Measurements from ENCODE around the gene GGCX. TPM values are rescaled to one million over a fixed set of nuclear protein-coding genes. Genes with fewer than 3 reads are reported as not detected.

GGCX gene
- total and polyA plus RNA-seq, 2 of the 13 experiments (the other 11 are each of a cell fraction or from before 2014, with no cell fraction given): 72.5 to 103 TPM

DNA sequence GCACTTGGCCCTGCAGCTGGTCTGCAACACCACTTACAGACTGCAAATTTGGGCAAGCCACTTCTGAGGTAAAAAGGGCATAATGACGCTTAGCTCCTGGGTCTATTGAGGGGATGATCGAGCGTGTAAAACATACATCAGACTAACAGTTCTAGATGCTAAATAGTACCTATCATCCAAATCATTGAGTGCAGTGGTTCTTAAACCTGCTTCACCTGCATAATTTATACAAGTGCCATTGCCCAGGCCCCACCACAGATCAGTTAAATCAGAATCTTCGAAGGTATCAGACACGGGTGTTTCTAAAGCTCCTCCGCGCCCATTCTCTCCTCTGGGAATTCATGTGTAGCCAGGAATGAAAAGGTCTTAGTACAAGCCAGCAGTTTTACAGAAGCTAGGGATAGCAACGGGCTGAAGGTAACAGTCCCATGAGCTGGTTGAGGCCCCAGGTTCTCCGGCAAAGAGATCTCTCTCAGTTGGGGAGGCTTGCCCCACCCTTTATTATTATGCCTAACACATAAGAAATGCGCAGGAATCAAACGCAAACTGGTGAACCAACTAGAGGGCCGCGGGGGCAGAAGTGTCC, 33.5 kb upstream of the GGCX start:
- Histone ChIP-seq H3K4me2 (ENCODE audit: low read depth, low read length) (peak overlapping the region; percentile 94), H4K20me1 (ENCODE audit: insufficient read depth, low read length) (0 out of 2 replicates have a peak, but pooled peaks cover 3% of the 10 kb centered on the region), H3K4me3 (replicated peaks in 1 of 3; ENCODE audit: insufficient read depth in 1 of 3, low read depth in 2 of 3, low read length in 3 of 3) (peak overlapping the region; percentile 88 to 97 (median 90)), H3K27me3 (ENCODE audit: control insufficient read depth in 1 of 2, insufficient read depth in 2 of 2, low read length in 2 of 2) (no peaks in the 10 kb centered on the region; a peak in 1 of 5 replicates), H3K79me2 (ENCODE audit: insufficient read depth, low read length) (peaks cover 29% of the 10 kb centered on the region), H3K27ac (ENCODE audit: extremely low read length, insufficient read depth, low read length) (peak overlapping the region; percentile 80), H3K9ac (ENCODE audit: insufficient read depth, low read depth, low read length) (peak overlapping the region; percentile 85), H3K36me3 (replicated peaks in 1 of 2; ENCODE audit: control insufficient read depth in 1 of 2, insufficient read depth in 2 of 2, low read length in 2 of 2) (peaks cover 2 to 24% of the 10 kb centered on the region in 2 experiments), H3K9me3 (ENCODE audit: low read length) (no peaks in the 10 kb centered on the region), H3K4me1 (ENCODE audit: insufficient read depth, low read length) (peaks cover 86% of the 10 kb centered on the region), H2AFZ (ENCODE audit: low read length) (no peak overlapping the region)
- in situ Hi-C loops (cut with HindIII; ENCODE audit: extremely low pct_ligation_motif_present, low pct_unique_long_range_greater_than_20kb) (no loop called here), intact Hi-C loops (cut with micrococcal nuclease; ENCODE audit: unreplicated experiment) (loop anchor here (1.0 to 5.0 kb wide), 2 partner anchors 10 to 173 kb away; no protein-coding TSS in a partner anchor)
- POLR2A ChIA-PET: interaction anchor here (0.6 to 25.9 kb wide), 19 partner anchors 2 to 287 kb away, joined by 3 to 795 read pairs (median 5); partner anchors contain the start of genes C2orf68, GGCX, MAT2A and RNF181
- 10% methylated on average over 9 of the region's 13 CpGs for WGBS (ENCODE audit: low lambda C conversion rate)
- ATAC-seq: peak; percentile 3
- no peak for DNase-seq (ENCODE audit: low spot score)
- FAIRE-seq: no peak
- TSS peak; percentile 63 for BruUV-seq (replicated peaks)
- CTCF ChIA-PET (ENCODE audit: low intra/inter-chr PET ratio, low total read pairs): no interaction called here
- TF ChIP-seq ZNF33A (CRISPR knock-in tag; IDR thresholded peaks at IDR 0.05; ENCODE audit: borderline replicate concordance) (0 out of 2 replicates have a peak, but pooled peaks have one; percentile 35), ZFP36L1 (CRISPR knock-in tag; IDR thresholded peaks at IDR 0.05) (peak; percentile 12; the same call in 1 of the 2 replicates), ZNF451 (CRISPR knock-in tag; IDR thresholded peaks at IDR 0.05) (no peak), POLR2AphosphoS5 (IDR thresholded peaks at IDR 0.05; ENCODE audit: low read depth, low read length) (0 out of 2 replicates have a peak, but pooled peaks have one; percentile 13), ZNF572 (CRISPR knock-in tag; IDR thresholded peaks at IDR 0.05) (peak; percentile 57; the same call in 1 of the 2 replicates), ZNF296 (CRISPR knock-in tag; conservative IDR thresholded peaks at IDR 0.05) (peak; percentile 95; the same call in 1 of the 2 replicates), MED8 (CRISPR knock-in tag; IDR thresholded peaks at IDR 0.05; ENCODE audit: insufficient replicate concordance) (no peak), HNRNPK (IDR thresholded peaks at IDR 0.05; ENCODE audit: low read depth, low read length, poor library complexity, severe bottlenecking) (no peak)
- TF ChIP-seq, protein P1, sequence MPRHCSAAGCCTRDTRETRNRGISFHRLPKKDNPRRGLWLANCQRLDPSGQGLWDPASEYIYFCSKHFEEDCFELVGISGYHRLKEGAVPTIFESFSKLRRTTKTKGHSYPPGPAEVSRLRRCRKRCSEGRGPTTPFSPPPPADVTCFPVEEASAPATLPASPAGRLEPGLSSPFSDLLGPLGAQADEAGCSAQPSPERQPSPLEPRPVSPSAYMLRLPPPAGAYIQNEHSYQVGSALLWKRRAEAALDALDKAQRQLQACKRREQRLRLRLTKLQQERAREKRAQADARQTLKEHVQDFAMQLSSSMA (CRISPR knock-in tag; IDR thresholded peaks at IDR 0.05): peak; percentile 16; the same call in 1 of the 2 replicates
- TF ChIP-seq, protein P2, sequence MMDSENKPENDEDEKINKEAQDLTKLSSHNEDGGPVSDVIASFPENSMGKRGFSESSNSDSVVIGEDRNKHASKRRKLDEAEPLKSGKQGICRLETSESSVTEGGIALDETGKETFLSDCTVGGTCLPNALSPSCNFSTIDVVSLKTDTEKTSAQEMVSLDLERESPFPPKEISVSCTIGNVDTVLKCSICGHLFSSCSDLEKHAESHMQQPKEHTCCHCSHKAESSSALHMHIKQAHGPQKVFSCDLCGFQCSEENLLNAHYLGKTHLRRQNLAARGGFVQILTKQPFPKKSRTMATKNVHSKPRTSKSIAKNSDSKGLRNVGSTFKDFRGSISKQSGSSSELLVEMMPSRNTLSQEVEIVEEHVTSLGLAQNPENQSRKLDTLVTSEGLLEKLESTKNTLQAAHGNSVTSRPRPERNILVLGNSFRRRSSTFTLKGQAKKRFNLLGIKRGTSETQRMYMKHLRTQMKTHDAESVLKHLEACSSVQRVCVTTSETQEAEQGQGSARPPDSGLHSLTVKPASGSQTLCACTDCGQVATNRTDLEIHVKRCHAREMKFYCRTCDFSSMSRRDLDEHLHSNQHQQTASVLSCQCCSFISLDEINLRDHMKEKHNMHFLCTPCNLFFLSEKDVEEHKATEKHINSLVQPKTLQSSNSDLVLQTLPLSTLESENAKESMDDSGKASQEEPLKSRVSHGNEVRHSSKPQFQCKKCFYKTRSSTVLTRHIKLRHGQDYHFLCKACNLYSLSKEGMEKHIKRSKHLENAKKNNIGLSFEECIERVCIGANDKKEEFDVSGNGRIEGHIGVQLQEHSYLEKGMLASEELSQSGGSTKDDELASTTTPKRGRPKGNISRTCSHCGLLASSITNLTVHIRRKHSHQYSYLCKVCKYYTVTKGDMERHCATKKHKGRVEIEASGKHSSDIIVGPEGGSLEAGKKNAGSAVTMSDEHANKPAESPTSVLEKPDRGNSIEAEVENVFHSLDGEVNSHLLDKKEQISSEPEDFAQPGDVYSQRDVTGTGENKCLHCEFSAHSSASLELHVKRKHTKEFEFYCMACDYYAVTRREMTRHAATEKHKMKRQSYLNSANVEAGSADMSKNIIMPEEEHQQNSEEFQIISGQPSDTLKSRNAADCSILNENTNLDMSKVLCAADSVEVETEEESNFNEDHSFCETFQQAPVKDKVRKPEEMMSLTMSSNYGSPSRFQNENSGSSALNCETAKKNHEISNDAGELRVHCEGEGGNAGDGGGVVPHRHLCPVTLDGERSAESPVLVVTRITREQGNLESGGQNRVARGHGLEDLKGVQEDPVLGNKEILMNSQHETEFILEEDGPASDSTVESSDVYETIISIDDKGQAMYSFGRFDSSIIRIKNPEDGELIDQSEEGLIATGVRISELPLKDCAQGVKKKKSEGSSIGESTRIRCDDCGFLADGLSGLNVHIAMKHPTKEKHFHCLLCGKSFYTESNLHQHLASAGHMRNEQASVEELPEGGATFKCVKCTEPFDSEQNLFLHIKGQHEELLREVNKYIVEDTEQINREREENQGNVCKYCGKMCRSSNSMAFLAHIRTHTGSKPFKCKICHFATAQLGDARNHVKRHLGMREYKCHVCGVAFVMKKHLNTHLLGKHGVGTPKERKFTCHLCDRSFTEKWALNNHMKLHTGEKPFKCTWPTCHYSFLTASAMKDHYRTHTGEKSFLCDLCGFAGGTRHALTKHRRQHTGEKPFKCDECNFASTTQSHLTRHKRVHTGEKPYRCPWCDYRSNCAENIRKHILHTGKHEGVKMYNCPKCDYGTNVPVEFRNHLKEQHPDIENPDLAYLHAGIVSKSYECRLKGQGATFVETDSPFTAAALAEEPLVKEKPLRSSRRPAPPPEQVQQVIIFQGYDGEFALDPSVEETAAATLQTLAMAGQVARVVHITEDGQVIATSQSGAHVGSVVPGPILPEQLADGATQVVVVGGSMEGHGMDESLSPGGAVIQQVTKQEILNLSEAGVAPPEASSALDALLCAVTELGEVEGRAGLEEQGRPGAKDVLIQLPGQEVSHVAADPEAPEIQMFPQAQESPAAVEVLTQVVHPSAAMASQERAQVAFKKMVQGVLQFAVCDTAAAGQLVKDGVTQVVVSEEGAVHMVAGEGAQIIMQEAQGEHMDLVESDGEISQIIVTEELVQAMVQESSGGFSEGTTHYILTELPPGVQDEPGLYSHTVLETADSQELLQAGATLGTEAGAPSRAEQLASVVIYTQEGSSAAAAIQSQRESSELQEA (CRISPR knock-in tag; IDR thresholded peaks at IDR 0.05; ENCODE audit: not compliant biosample characterization): peak; percentile 50
- TF ChIP-seq, protein P3, sequence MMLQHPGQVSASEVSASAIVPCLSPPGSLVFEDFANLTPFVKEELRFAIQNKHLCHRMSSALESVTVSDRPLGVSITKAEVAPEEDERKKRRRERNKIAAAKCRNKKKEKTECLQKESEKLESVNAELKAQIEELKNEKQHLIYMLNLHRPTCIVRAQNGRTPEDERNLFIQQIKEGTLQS (CRISPR knock-in tag; IDR thresholded peaks at IDR 0.05): 0 out of 2 replicates have a peak, but pooled peaks have one; percentile 17
- TF ChIP-seq, protein P4, sequence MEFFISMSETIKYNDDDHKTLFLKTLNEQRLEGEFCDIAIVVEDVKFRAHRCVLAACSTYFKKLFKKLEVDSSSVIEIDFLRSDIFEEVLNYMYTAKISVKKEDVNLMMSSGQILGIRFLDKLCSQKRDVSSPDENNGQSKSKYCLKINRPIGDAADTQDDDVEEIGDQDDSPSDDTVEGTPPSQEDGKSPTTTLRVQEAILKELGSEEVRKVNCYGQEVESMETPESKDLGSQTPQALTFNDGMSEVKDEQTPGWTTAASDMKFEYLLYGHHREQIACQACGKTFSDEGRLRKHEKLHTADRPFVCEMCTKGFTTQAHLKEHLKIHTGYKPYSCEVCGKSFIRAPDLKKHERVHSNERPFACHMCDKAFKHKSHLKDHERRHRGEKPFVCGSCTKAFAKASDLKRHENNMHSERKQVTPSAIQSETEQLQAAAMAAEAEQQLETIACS (CRISPR knock-in tag; IDR thresholded peaks at IDR 0.05): no peak

Measured in HepG2 (cell line).